GM18868 (cell line): ENCODE measurements around the gene IRF4.

Experiments
- ATAC-seq: cut with Tn5 transposase; IDR thresholded peaks from one replicate; pipeline ENCODE4 v1.9.1; 2021; ENCODE audit warnings: mild to moderate bottlenecking, moderate library complexity; ENCODE audit not compliant: unreplicated experiment

The IRF4 gene

GRCh38 chr6:395432-396125 is 4.0 kb downstream of the IRF4 start:
- ATAC-seq: no peak

DNA sequence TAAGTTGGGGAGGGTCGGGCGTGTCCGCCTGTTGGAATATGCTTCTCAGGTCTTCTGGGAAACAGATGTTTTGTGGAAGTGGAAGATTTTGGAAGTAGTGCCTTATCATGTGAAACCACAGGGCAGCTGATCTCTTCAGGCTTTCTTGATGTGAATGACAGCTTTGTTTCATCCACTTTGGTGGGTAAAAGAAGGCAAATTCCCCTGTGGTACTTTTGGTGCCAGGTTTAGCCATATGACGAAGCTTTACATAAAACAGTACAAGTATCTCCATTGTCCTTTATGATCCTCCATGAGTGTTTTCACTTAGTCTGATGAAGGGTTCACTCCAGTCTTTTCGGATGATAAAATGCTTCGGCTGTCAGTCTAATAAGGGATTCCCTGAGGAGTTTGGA is 4.6 kb downstream of the IRF4 start:
- ATAC-seq: no peak

DNA sequence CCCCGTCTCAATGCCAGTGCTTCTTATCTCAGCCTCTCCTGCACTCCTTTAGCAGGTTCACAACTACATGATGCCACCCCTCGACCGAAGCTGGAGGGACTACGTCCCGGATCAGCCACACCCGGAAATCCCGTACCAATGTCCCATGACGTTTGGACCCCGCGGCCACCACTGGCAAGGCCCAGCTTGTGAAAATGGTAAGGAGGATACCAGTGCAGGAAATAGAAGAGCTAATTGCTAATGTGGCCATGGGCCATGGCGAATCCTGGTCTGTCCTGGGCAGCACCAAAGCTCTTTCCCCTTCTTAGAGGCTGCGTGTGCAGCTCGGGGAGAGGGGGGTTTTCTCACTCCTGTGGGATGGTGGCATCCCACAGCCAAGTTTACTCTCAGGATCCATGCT is 5.5 kb downstream of the IRF4 start:
- ATAC-seq: no peak

DNA sequence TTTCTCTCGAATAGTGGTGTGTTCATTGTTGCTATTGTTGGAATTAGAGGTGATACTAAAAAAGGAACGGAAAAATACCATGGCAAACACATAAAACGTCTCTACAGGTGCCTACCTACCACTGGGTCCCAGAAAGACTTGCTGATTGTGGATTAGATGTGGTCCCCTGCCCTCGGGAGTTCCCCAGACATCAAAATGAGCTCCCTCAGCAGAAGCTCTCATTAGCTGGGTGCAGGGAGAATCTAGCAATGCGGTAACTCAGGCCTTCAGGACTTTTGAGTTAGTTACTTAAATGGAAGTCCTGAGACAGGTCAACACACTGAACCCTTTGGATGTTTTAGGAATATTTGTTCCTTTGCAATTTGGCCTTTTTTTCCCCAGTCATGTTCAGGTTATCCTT is 6.1 kb downstream of the IRF4 start:
- ATAC-seq: no peak

DNA sequence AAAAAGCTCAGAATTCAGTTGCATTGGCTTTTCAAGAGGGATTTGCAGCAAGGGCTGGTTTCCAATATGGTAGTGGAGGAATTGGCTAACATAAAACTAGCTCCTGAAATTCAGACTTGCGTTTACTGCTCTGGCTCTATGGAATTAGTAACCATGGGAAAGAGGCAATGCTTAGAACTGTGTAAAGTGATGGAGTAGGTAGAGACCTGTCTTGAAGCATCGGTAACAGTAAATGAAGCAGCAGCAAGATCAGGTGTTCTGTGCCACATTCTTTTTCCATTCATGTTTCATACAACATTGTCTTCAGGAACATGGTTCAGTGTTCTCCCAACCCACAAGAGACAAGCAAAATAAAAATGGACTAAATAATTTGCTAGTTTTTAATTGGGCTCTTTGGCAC is 6.5 kb downstream of the IRF4 start:
- ATAC-seq: no peak

GRCh38 chr6:398558-399078 is 7.1 kb downstream of the IRF4 start:
- no peak for ATAC-seq

GRCh38 chr6:399785-400534 is 8.4 kb downstream of the IRF4 start:
- peak; percentile 54 for ATAC-seq

DNA sequence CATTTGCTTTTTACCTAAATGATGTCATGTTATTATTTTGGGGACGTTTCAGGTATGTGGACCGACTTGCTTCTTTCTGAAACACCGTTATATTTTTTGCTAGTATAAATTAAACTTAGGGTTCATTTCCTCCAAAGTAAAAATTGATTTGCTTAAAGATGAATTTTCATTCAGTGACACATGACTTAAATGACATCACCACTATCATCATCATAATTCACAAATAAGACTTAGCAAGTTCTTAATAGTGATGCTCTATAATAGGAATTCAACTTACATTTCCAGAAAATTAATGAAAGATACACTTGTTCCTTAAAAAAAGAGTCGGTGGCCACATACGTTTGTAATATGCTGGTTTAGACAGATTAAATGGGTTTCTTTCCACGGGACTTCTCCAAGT is 9.3 kb downstream of the IRF4 start:
- ATAC-seq: no peak

GRCh38 chr6:401239-401993 is 9.9 kb downstream of the IRF4 start:
- ATAC-seq: no peak

DNA sequence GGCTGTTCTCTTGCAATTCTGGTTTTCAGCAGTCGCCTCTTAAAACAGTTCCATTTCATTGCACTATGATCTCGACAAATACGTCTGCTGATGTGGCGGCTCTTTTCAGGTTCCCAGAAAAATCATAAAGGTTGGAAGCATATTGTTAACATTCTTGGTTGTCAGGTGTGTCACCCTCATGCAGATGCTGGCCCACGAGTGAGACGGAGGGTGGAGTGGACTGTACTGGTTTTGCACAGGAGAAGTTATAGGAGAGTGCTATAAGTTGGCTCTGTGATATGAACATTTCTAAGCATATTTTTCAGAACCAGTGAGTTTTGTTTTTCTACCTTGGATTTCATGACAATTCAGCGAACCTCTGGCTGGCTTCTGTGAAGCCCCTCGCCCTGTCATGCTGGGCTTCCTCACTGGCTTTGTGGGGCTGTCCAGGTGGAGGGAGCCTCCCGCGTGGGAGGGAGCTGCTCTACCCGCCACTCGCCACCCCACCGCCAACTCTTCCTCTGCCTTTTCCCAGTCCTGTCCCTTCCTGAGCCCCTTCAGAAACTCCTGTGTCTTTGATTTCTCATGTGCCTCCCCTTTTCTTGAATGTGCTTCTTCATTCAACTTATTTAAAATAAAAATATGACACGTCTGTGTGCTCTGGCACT is 10.6 kb downstream of the IRF4 start:
- no peak for ATAC-seq

DNA sequence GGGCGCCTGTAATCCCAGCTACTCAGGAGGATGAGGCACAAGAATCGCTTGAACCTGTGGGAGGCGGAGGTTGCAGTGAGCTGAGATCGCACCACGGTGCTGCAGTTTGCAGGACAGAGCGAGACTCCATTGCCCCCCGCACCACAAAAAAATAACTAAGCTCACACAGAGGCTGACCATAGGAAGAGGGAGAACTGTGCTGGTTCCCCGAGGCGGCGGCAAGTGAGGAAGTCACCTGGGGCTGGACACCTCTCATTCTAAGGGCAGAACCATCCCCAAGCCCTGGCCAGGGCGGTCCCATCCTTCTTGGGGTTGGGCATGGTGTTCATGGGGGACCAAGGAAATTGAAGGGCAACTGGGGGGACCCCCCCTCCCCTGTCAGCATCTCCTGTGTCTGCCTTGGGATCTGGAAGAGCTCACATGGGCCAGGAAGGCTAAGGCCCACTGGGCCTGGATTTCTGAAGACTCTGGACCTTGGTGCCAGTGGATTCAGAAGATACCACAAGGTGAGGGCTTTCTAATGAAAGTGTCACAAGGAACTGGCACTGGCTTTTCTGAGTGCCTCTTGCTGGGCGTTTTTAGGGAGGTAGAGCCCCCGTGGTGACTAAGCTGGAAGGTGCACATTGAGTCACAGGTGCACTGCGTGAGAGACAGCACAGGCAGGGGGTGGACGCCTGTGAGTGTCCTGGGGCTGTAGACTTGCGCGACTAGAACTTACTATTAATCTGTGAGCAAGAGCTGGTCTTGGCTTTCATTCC is 11.5 kb downstream of the IRF4 start:
- no peak for ATAC-seq

DNA sequence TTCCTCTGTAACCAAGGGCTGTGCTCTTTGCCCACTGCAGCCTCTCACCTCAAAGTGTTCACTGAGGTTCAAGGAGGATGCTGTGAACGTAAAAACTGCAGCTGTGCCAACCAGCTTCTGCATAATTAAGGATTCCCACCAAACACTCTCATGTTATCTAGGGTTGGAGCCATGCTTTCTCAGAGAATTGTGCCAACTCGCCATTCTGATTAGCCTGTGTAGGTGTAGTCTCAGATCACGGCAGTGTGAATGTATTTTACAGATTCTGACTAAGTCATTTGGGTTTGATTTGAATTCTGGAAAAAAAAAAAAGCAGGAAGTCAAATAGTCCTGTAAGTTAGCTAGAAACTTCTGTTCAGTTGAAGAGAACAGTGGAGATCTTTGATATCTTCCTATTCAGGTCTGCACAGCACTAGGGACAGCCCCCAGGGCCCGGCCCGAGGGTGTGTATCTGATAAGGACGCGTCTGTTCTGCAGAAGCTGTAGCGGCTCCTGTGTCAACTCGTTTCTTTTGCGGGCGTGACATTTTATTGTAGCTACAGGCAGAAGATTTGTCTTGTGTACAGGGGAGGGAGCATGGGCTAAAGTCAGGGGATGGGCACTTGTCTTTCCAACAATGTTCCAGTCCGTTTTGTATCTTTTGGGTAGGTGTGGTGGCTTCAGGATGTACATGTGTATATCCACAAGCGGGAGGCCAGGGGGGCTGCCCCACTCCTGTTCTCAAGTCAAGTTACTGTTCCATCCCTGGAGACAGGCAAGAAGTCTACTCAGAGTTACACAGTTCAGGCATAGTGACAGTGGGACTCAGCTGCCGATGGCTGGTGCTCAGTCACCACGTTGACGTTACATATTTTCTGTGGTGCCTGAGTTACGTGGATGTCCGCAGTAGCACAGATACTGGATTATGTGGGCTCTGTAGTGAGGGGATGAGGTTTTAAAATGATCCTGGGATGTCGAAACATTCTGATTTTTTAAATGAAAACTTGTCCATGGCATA is 12.4 kb downstream of the IRF4 start:
- ATAC-seq: no peak

DNA sequence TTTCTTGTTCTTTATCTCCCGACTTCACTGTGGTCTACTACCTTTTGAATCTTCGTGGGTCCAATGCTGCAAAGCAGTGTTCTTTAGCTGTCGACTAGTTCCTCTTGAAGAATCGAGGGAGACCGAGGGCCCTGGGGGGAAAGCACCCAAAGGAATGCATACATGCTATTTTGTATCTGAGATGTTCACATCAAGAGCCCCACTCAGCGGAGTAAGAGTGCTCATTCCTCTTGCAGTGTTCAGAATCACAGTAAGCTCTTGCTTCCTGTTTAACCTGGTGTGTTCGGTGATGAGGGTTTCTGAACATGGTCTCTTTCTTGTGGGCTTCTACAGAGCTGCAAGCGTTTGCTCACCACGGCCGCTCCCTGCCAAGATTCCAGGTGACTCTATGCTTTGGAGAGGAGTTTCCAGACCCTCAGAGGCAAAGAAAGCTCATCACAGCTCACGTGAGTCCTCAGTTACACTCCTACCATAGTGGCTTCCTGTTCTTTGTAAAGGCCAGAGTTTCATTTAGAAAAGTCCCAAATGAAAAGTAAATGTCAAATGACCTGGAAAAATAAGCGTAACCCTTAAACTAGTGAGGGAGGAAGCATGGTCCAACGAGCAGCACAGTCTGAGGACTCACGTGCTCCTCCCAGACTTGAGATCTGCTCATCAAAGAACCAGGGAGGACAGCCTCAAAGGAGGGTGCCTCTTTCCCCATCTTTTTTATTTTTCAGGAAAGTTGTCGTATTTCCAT is 13.3 kb downstream of the IRF4 start:
- ATAC-seq: no peak

- no peak for ATAC-seq
Observed at GRCh38 chr6:408148-408547, 16.6 kb downstream of the IRF4 start.

DNA sequence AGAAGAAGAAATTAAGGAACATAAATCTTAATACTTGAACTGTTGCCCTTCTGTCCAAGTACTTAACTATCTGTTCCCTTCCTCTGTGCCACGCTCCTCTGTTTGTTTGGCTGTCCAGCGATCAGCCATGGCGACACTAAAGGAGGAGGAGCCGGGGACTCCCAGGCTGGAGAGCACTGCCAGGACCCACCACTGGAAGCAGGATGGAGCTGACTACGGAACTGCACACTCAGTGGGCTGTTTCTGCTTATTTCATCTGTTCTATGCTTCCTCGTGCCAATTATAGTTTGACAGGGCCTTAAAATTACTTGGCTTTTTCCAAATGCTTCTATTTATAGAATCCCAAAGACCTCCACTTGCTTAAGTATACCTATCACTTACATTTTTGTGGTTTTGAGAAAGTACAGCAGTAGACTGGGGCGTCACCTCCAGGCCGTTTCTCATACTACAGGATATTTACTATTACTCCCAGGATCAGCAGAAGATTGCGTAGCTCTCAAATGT is 17.1 kb downstream of the IRF4 start:
- ATAC-seq: no peak

DNA sequence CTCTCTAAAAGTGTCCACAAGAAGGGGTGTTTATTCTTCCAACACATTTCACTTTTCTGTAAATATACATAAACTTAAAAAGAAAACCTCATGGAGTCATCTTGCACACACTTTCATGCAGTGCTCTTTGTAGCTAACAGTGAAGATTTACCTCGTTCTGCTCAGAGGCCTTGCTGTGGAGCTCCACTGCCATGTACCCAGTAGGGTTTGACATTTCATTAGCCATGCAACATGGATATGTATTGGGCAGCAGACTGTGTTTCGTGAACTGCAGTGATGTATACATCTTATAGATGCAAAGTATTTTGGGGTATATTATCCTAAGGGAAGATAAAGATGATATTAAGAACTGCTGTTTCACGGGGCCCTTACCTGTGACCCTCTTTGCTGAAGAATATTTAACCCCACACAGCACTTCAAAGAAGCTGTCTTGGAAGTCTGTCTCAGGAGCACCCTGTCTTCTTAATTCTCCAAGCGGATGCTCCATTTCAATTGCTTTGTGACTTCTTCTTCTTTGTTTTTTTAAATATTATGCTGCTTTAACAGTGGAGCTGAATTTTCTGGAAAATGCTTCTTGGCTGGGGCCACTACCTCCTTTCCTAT is 17.9 kb downstream of the IRF4 start:
- ATAC-seq: no peak

DNA sequence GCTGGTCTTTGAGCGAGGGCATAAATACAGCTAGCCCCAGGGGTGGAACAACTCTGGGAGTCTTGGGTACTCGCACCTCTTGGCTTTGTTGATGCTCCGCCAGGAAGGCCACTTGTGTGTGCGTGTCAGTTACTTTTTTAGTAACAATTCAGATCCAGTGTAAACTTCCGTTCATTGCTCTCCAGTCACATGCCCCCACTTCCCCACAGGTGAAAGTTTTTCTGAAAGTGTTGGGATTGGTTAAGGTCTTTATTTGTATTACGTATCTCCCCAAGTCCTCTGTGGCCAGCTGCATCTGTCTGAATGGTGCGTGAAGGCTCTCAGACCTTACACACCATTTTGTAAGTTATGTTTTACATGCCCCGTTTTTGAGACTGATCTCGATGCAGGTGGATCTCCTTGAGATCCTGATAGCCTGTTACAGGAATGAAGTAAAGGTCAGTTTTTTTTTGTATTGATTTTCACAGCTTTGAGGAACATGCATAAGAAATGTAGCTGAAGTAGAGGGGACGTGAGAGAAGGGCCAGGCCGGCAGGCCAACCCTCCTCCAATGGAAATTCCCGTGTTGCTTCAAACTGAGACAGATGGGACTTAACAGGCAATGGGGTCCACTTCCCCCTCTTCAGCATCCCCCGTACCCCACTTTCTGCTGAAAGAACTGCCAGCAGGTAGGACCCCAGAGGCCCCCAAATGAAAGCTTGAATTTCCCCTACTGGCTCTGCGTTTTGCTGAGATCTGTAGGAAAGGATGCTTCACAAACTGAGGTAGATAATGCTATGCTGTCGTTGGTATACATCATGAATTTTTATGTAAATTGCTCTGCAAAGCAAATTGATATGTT is 19.2 kb downstream of the IRF4 start:
- no peak for ATAC-seq
